Fibroblast of lung (primary cell): ENCODE measurements around the gene TLCD1.

Experiments
- CTCF ChIP-seq, 2 donors: IDR thresholded peaks in 1 of 2; conservative IDR thresholded peaks in 1 of 2; 1 replicate in 1 of 2; 2 replicates in 1 of 2; pipeline ENCODE4 v1.5.1; 2011 to 2012; ENCODE audit warnings: low read length in 2 of 2, control low read depth in 1 of 2, inconsistent platforms in 1 of 2, low read depth in 1 of 2, mild to moderate bottlenecking in 1 of 2
- EZH2 ChIP-seq: IDR thresholded peaks from 2 replicates; pipeline ENCODE4 v1.5.1; 2012; ENCODE audit warnings: low read length, control low read depth, mild to moderate bottlenecking; ENCODE audit errors: missing control alignments

GRCh38 chr17:28711723-28712031 lies 14.4 kb downstream of the TLCD1 start, which contains the start of gene PROCA1:
- TF ChIP-seq EZH2 (no peak), CTCF (conservative IDR thresholded peaks at IDR 0.05 in 1 of 2, IDR thresholded peaks at IDR 0.05 in 1 of 2; ENCODE audit: low read depth in 1 of 2, low read length in 2 of 2) (no peak)
